ENCODE measurements around the gene PBX1. TPM values are rescaled to one million over a fixed set of nuclear protein-coding genes. Genes with fewer than 3 reads are reported as not detected.
A peak's percentile ranks its signal among the peaks of the same experiment; 100 is the strongest.

The PBX1 gene
- total RNA-seq, 2 donors from 2014 or later: 33.3 to 37.4 TPM

DNA sequence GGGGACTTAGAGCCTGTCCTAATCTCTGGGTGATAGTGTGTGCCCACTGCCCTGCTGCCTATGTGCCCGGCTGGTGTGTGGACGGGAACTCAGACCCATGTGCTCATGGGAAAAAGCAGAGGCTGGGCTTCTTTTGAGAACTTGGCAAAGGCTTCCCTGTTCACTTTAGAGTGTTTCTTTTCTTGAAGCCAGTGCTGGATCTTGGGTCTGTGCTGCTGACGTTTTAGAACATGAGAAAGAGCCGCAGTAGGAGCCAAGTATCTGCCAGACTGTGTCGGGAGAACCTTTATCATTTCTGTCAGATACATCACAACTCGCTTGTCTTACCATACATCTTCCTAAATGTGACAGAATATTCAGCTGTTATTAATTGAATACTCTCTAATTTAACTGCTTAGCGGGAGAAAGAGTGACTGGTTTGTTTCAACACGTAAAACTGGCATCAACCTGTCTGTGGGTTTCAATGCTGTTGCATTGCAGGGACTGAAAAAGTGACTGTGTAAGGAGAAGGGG, 195.2 kb downstream of the PBX1 start:
- no peak for TF ChIP-seq CTCF (IDR thresholded peaks at IDR 0.05)
- Histone ChIP-seq H3K4me1 (peaks cover 0 to 57% of the 10 kb centered on the region in 2 donors), H3K9me3 (no peaks in the 10 kb centered on the region), H3K36me3 (no peaks in the 10 kb centered on the region), H3K4me3 (peak overlapping the region in 1 of 2 donors; percentile 29), H3K27me3 (no peaks in the 10 kb centered on the region), H3K27ac (peak overlapping the region; percentile 85 to 88)
- no peak for DNase-seq (ENCODE audit: low spot score)

DNA sequence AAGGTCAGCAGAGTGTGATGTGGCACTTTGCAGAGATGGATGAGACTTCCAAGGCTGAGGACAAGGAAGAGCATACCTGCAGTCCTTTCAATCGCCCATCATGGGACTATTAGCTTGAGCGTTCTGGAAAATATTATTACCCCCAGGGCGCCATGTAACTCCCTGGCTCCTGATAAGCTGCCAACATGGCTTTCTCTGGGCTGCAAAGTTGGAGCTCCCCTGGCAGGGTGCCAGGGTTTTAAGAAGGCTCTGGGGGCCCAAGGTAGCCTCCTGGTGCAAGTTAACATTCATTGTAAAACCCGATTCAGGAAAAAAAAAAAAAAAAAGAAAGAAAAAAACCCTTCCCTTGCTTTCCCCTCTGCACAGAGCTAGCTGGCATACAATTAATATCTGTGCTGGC, 196.7 kb downstream of the PBX1 start:
- Histone ChIP-seq H3K4me1 (peaks cover 0 to 59% of the 10 kb centered on the region in 2 donors), H3K27me3 (no peaks in the 10 kb centered on the region), H3K4me3 (no peak overlapping the region), H3K9me3 (no peaks in the 10 kb centered on the region), H3K27ac (peak overlapping the region in 1 of 2 donors; percentile 88), H3K36me3 (no peaks in the 10 kb centered on the region)
- no peak for DNase-seq (ENCODE audit: low spot score)
- no peak for TF ChIP-seq CTCF (IDR thresholded peaks at IDR 0.05)

DNA sequence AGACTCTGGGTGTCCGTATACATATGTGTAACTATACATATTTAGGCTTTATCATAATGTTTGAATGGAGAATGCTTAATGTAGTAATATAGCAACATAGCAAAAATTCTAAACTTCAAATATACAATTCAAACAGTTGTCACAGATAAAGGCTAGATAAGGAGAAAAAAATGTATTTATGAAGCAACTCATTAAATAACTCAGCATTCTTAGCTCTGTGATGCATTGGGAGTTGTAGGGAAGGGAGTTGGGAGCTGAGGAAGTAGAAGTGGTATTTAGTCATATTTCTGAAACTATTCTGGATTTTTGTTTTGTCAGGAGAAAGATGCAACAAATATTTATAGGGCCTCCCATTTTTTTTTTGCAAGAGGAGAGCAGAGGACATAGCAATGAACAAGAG, 197.8 kb downstream of the PBX1 start:
- no peak overlapping the region for H3K4me3 ChIP-seq
- peak overlapping the region in 1 of 2 donors; percentile 7 for H3K27ac ChIP-seq
- no peak for DNase-seq (ENCODE audit: low spot score)
- no peaks in the 10 kb centered on the region for H3K36me3 ChIP-seq
- H3K27me3 ChIP-seq: no peaks in the 10 kb centered on the region
- no peaks in the 10 kb centered on the region for H3K9me3 ChIP-seq
- H3K4me1 ChIP-seq: peaks cover 0 to 58% of the 10 kb centered on the region in 2 donors
- TF ChIP-seq CTCF (IDR thresholded peaks at IDR 0.05): no peak

DNA sequence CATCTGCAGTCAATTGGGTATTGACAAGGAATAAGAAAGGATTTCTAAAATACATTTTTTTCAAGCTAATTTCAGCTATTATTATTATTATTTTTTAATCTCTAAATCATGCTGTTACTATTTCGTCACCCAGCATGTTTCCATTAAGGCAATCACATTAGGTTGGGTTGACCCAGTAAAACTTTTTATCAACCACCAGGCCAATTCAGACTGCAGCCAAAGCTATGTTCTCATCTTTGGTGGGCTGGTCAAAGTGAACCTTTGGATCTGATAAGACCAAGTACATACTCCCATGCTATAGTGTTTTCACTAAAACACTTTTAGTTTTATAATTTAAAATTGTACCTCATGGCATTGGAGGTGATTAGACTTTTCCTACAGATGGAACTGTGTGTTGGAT, 198.6 kb downstream of the PBX1 start:
- Histone ChIP-seq H3K4me1 (peaks cover 0 to 51% of the 10 kb centered on the region in 2 donors), H3K4me3 (no peak overlapping the region), H3K9me3 (no peaks in the 10 kb centered on the region), H3K27me3 (no peaks in the 10 kb centered on the region), H3K27ac (peak overlapping the region in 1 of 2 donors; percentile 81), H3K36me3 (no peaks in the 10 kb centered on the region)
- no peak for TF ChIP-seq CTCF (IDR thresholded peaks at IDR 0.05)
- no peak for DNase-seq (ENCODE audit: low spot score)

- H3K4me1 ChIP-seq: peaks cover 0 to 41% of the 10 kb centered on the region in 2 donors
Observed at GRCh38 chr1:164759144-164759920, 200.3 kb downstream of the PBX1 start.

More at GRCh38 chr1:164759144-164759920, 200.3 kb downstream of the PBX1 start:
- DNase-seq (ENCODE audit: low spot score): no peak
- Histone ChIP-seq H3K27ac (peak overlapping the region; percentile 51 to 81), H3K4me3 (no peak overlapping the region), H3K36me3 (no peaks in the 10 kb centered on the region), H3K27me3 (no peaks in the 10 kb centered on the region), H3K9me3 (no peaks in the 10 kb centered on the region)
- no peak for TF ChIP-seq CTCF (IDR thresholded peaks at IDR 0.05)
